Small intestine (tissue), 16 donors: Measurements from ENCODE around the gene TTC39B. TPM values are rescaled to one million over a fixed set of nuclear protein-coding genes. Genes with fewer than 3 reads are reported as not detected.
A peak's percentile ranks its signal among the peaks of the same experiment; 100 is the strongest.

Source experiments
- DNase-seq, 2 donors: peaks; one replicate each; pipeline versions ENCODE4 v3.0.0 to v3.0.0-alpha.2; 2013
- FAIRE-seq: peaks from 2 replicates; lab custom pipeline; 2012; peaks lifted over from hg19 to GRCh38; lab: Jason Lieb, UNC
- H3K27ac ChIP-seq, 3 donors: one replicate each; pipeline ENCODE4 v1.5.1; 2013; ENCODE audit warnings: low read length in 2 of 3, mild to moderate bottlenecking in 2 of 3, control low read depth in 1 of 3, inconsistent platforms in 1 of 3, low read depth in 1 of 3, moderate library complexity in 1 of 3
- H3K27me3 ChIP-seq, 3 donors: one replicate each; pipeline ENCODE4 v1.6.1; 2013; ENCODE audit warnings: low read length in 3 of 3, inconsistent platforms in 1 of 3; ENCODE audit not compliant: control insufficient read depth in 3 of 3, insufficient read depth in 3 of 3
- H3K36me3 ChIP-seq, 3 donors: one replicate each; pipeline ENCODE4 v1.6.1; 2013; ENCODE audit warnings: low read length in 3 of 3, inconsistent platforms in 1 of 3, low read depth in 1 of 3, mild to moderate bottlenecking in 1 of 3, moderate library complexity in 1 of 3; ENCODE audit not compliant: control insufficient read depth in 3 of 3, insufficient read depth in 2 of 3
- H3K4me1 ChIP-seq, 3 donors: one replicate each; pipeline ENCODE4 v1.6.1; 2013; ENCODE audit warnings: low read length in 2 of 3, inconsistent platforms in 1 of 3, low read depth in 1 of 3, mild to moderate bottlenecking in 1 of 3, moderate library complexity in 1 of 3; ENCODE audit not compliant: control insufficient read depth in 3 of 3, insufficient read depth in 2 of 3
- H3K4me3 ChIP-seq, 3 donors: one replicate each; pipeline ENCODE4 v1.5.1; 2013; ENCODE audit warnings: low read length in 3 of 3, control low read depth in 1 of 3, inconsistent platforms in 1 of 3, low read depth in 1 of 3, mild to moderate bottlenecking in 1 of 3, moderate library complexity in 1 of 3
- H3K9me3 ChIP-seq, 2 donors: one replicate each; pipeline ENCODE4 v1.6.1; 2013; ENCODE audit warnings: low read depth in 1 of 2, low read length in 1 of 2; ENCODE audit not compliant: control insufficient read depth in 2 of 2, insufficient read depth in 1 of 2
- WGBS, 3 donors: extraction: QIAGEN DNeasy Blood & Tissue Kit; methylation state at CpG; one replicate each; pipeline ENCODE4 v1.1.7; 2013; 5-methylcytosine and 5-hydroxymethylcytosine counted together
- long read RNA-seq, 10 donors: transcript quantifications; one replicate each; lab custom pipeline, GENCODE V29; 2026
- polyA plus RNA-seq, 4 donors: library from polyadenylated mRNA; stranded (reverse) in 3 of 4; unstranded in 1 of 4; fragments of 200-250 nt in 3 of 4; fragments of 120-200 nt in 1 of 4; gene quantifications; one replicate each; pipeline versions ENCODE4 v1.2.1 to v1.2.3, GENCODE V29; 2013
- donor health status: healthy with polysubstance abuse.
- donor health status: control.
- donor health status: control.
- donor health status: Bipolar disorder and iron deficiency.
- donor health status: healthy.

Gene TTC39B
- polyA plus RNA-seq, result 10 to 100 TPM in 1 of 4 donors, 1 to 10 TPM in 3; 4.8 to 33.6 (median 6.2) TPM
- long read RNA-seq, donor 1, full-length matches to known transcripts, result 1 of 17 reads
- long read RNA-seq, donor 1, partial matches to known transcripts, result 10 of 17 reads
- long read RNA-seq, donor 1, other reads (novel, unspliced or antisense), result 6 of 17 reads
- long read RNA-seq, donor 2, full-length matches to known transcripts, result 4 of 4 reads
- long read RNA-seq, donor 2, partial matches to known transcripts, result 0 of 4 reads
- long read RNA-seq, donor 2, other reads (novel, unspliced or antisense), result 0 of 4 reads
- long read RNA-seq, donor 3, result 0 reads
- long read RNA-seq, donor 4, result 0 reads
- long read RNA-seq, donor 5, result 0 reads
- long read RNA-seq, donor 6, full-length matches to known transcripts, result 6 of 22 reads
- long read RNA-seq, donor 6, partial matches to known transcripts, result 16 of 22 reads
- long read RNA-seq, donor 6, other reads (novel, unspliced or antisense), result 0 of 22 reads
- long read RNA-seq, donor 7, result 0 reads
- long read RNA-seq, donor 8, partial matches to known transcripts, result 0 of 1 reads
- long read RNA-seq, donor 8, other reads (novel, unspliced or antisense), result 0 of 1 reads
- long read RNA-seq, donor 9, full-length matches to known transcripts, result 1 of 1 reads
- long read RNA-seq, donor 9, partial matches to known transcripts, result 0 of 1 reads
- long read RNA-seq, donor 9, other reads (novel, unspliced or antisense), result 0 of 1 reads
- long read RNA-seq, donor 10, full-length matches to known transcripts, result 4 of 4 reads
- long read RNA-seq, donor 10, partial matches to known transcripts, result 0 of 4 reads
- long read RNA-seq, donor 10, other reads (novel, unspliced or antisense), result 0 of 4 reads

- peak within 1 kb of the TSS; percentile 92 to 96 (median 93) for H3K27ac ChIP-seq
- H3K4me1 ChIP-seq, result peaks cover 0 to 20% (median 2%) of the 10 kb centered on the region in 3 donors
- peak; percentile 97 to 98 for DNase-seq
- peak within 1 kb of the TSS; percentile 70 to 95 (median 80) for H3K4me3 ChIP-seq
- no peaks in the 10 kb centered on the region for H3K27me3 ChIP-seq
- 0 to 1% (median 0%) methylated on average over 48 to 67 of the region's 67 CpGs for WGBS, 3 donors
- FAIRE-seq, result no peak
- no peaks in the 10 kb centered on the region for H3K9me3 ChIP-seq
- H3K36me3 ChIP-seq, result peaks cover 0 to 2% (median 0%) of the 10 kb centered on the region in 3 donors
These were observed at the start of gene TTC39B for GRCh38 chr9:15306757-15307522. Gene TTC39B (minus strand): TSS chr9:15307216. CDS start chr9:15307125, 91 bp downstream.

GRCh38 chr9:15355669-15356068 lies 48.7 kb upstream of the TTC39B start:
- DNase-seq, result no peak
- no peaks in the 10 kb centered on the region for H3K36me3 ChIP-seq

DNA sequence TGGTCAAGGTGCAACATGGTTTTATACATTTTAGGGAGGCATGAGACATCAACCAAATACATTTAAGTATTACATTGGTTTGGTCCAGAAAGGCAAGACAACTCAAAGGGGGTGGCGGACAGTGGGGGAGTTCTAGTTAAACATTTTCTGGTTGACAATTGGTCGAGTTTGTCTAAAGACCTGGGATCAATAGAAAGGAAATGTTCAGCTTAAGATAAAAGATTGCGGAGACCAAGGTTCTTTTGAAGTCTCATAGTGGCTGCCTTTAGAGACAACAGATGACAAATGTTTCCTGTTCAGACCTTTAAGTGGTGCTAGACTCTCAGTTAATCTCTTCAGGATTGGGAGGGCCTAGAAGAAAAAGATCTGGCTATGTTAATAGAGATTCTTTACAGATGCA lies 47.7 kb upstream of the TTC39B start:
- no peaks in the 10 kb centered on the region for H3K36me3 ChIP-seq

More at GRCh38 chr9:15355669-15356068, 48.7 kb upstream of the TTC39B start:
- no peaks in the 10 kb centered on the region for H3K27me3 ChIP-seq
- H3K27ac ChIP-seq, result no peak overlapping the region
- no peak for FAIRE-seq
- WGBS, 3 donors, result 92 to 95% (median 93%) methylated on average over 6 of the region's 6 CpGs
- no peak overlapping the region for H3K4me3 ChIP-seq
- H3K4me1 ChIP-seq, result peaks cover 0 to 24% (median 0%) of the 10 kb centered on the region in 3 donors
- H3K9me3 ChIP-seq, result no peaks in the 10 kb centered on the region

GRCh38 chr9:15353892-15354291 lies 46.9 kb upstream of the TTC39B start:
- FAIRE-seq, result no peak
- Histone ChIP-seq H3K36me3 (no peaks in the 10 kb centered on the region), H3K4me1 (peaks cover 0 to 24% (median 0%) of the 10 kb centered on the region in 3 donors), H3K27ac (no peak overlapping the region), H3K27me3 (no peaks in the 10 kb centered on the region), H3K4me3 (no peak overlapping the region), H3K9me3 (no peaks in the 10 kb centered on the region)
- WGBS, 3 donors, result 81 to 98% (median 91%) methylated on average over 4 of the region's 4 CpGs
- no peak for DNase-seq

More for the DNA sequence above, 47.7 kb upstream of the TTC39B start:
- no peak overlapping the region for H3K27ac ChIP-seq
- DNase-seq (peak in 1 of 2 donors; percentile 11), FAIRE-seq (no peak)
- no peaks in the 10 kb centered on the region for H3K27me3 ChIP-seq
- H3K4me3 ChIP-seq, result no peak overlapping the region
- H3K4me1 ChIP-seq, result peaks cover 0 to 24% (median 0%) of the 10 kb centered on the region in 3 donors
- 53 to 67% (median 60%) methylated on average over 3 of the region's 3 CpGs for WGBS, 3 donors
- H3K9me3 ChIP-seq, result no peaks in the 10 kb centered on the region

- Histone ChIP-seq H3K4me3 (no peak overlapping the region), H3K27ac (no peak overlapping the region), H3K9me3 (no peaks in the 10 kb centered on the region), H3K36me3 (no peaks in the 10 kb centered on the region), H3K27me3 (no peaks in the 10 kb centered on the region), H3K4me1 (peaks cover 0 to 22% (median 0%) of the 10 kb centered on the region in 3 donors)
- DNase-seq, result no peak
- no peak for FAIRE-seq
- WGBS, 3 donors, result 42 to 74% (median 50%) methylated on average over 2 to 3 of the region's 3 CpGs
These were observed 45.3 kb upstream of the TTC39B start for GRCh38 chr9:15352306-15352705.

DNA sequence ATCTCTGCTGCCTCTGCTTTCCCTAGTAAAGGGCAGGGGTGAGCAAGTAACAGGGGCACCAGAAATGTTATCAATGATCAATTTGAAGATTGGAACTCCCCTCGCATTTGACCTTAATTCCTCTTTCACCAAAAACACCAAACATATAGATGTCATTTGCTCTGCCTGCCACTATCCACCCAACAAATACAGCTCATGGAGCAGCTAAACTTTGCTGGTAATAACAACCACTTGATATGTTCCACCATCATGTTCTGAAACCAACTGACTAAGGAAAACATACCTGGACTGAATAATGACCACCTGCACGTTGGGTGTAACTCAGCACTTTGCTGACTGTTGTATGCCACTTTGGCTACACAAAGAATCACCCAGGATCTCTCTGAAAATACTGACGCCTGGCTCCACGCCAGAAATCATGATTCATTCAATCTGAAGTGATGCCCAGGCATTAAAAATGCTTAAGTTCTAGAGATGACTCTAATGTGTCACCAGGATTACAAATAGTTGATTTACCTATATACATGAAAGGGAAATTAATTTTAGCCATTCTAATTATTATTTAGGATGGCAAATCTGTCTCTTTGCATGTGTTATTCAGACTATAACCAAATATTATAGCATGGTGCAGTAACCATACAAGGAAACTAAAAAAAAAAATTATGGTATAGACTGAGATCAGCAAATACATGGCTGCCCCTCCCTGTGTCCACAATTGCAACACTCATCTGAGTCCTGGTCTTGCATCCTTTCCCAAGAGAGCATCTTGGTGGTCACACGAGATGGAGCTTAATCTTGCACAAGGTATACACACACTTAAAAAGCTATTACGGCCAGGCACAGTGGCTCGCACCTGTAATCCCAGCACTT lies 43.1 kb upstream of the TTC39B start:
- Histone ChIP-seq H3K27ac (no peak overlapping the region), H3K4me1 (peaks cover 0 to 9% (median 0%) of the 10 kb centered on the region in 3 donors), H3K4me3 (no peak overlapping the region), H3K9me3 (no peaks in the 10 kb centered on the region), H3K36me3 (no peaks in the 10 kb centered on the region), H3K27me3 (no peaks in the 10 kb centered on the region)
- DNase-seq (peak; percentile 47 to 53), FAIRE-seq (no peak)
- WGBS, 3 donors, result 64 to 78% (median 72%) methylated on average over 7 of the region's 7 CpGs

DNA sequence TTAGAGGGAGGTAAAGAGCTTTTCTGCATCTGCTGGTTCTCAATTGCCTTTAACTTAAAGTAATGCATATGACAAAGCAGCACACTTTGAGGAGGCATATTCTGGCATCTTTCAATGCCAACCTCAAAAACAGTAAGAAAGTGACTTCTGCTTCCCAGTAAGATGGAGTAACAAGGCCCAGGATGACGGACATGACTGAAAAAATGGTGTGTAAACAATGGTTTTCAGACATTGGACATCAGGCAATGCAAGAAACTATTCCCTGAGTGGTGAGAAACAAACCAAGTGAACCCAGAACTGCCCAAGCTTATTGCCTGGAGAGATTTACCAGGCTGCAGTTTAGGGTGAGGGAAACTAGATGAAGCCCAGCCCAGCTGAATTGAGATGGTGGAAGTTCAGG lies 39.8 kb upstream of the TTC39B start:
- Histone ChIP-seq H3K4me3 (no peak overlapping the region), H3K27me3 (no peaks in the 10 kb centered on the region), H3K4me1 (peaks cover 0 to 12% (median 0%) of the 10 kb centered on the region in 3 donors), H3K36me3 (no peaks in the 10 kb centered on the region), H3K9me3 (peaks cover 0 to 4% of the 10 kb centered on the region in 2 donors), H3K27ac (peak overlapping the region in 1 of 3 donors; percentile 26)
- FAIRE-seq (no peak), DNase-seq (no peak)
- 41 to 47% (median 45%) methylated on average over 1 of the region's 1 CpG for WGBS, 3 donors
